GM23248 (cell line): ENCODE measurements around the gene NDUFS6. TPM values are rescaled to one million over a fixed set of nuclear protein-coding genes. Genes with fewer than 3 reads are reported as not detected.

Source experiments
- DNase-seq: peaks from one replicate; pipeline ENCODE4 v3.0.0-alpha.2; 2015
- H2AFZ ChIP-seq: fragments of 200-600 bp; sonication (generic); 2 replicates; pipeline ENCODE4 v1.6.1; 2016; ENCODE audit warnings: antibody characterized with exemption
- H3F3A ChIP-seq: fragments of 200-600 bp; sonication (generic); 2 replicates; pipeline ENCODE4 v1.6.1; 2016; ENCODE audit warnings: mild to moderate bottlenecking, antibody characterized with exemption, mixed run types; ENCODE audit not compliant: insufficient read depth
- H3K27ac ChIP-seq: fragments of 200-600 bp; sonication (generic); 2 replicates; pipeline ENCODE4 v1.5.1; 2016; ENCODE audit warnings: mild to moderate bottlenecking
- H3K27me3 ChIP-seq: fragments of 200-600 bp; sonication (generic); replicated peaks from 2 replicates; pipeline ENCODE4 v1.6.1; 2016; ENCODE audit warnings: mild to moderate bottlenecking; ENCODE audit not compliant: insufficient read depth
- H3K36me3 ChIP-seq: fragments of 200-600 bp; sonication (generic); 2 replicates; pipeline ENCODE4 v1.6.1; 2016; ENCODE audit warnings: low read depth, mild to moderate bottlenecking
- H3K4me1 ChIP-seq: fragments of 200-600 bp; sonication (generic); 2 replicates; pipeline ENCODE4 v1.6.1; 2016; ENCODE audit warnings: mild to moderate bottlenecking; ENCODE audit not compliant: insufficient read depth
- H3K4me2 ChIP-seq: fragments of 200-600 bp; sonication (generic); one replicate; pipeline ENCODE4 v1.6.1; 2016; ENCODE audit warnings: mild to moderate bottlenecking; ENCODE audit not compliant: unreplicated experiment
- H3K4me3 ChIP-seq: fragments of 200-600 bp; sonication (generic); 2 replicates; pipeline ENCODE4 v1.5.1; 2016; ENCODE audit warnings: mild to moderate bottlenecking
- H3K79me2 ChIP-seq: fragments of 200-600 bp; sonication (generic); 2 replicates; pipeline ENCODE4 v1.6.1; 2016; ENCODE audit warnings: mild to moderate bottlenecking; ENCODE audit not compliant: insufficient read depth
- H3K9ac ChIP-seq: fragments of 200-600 bp; sonication (generic); 2 replicates; pipeline ENCODE4 v1.6.1; 2016; ENCODE audit warnings: mild to moderate bottlenecking
- H3K9me2 ChIP-seq: fragments of 200-600 bp; sonication (generic); 2 replicates; pipeline ENCODE4 v1.6.1; 2016; ENCODE audit warnings: mixed run types, mild to moderate bottlenecking, moderate library complexity; ENCODE audit not compliant: insufficient read depth
- H3K9me3 ChIP-seq: fragments of 200-600 bp; sonication (generic); one replicate; pipeline ENCODE4 v1.6.1; 2017; ENCODE audit warnings: low read depth
- H4K20me1 ChIP-seq: fragments of 200-600 bp; sonication (generic); 2 replicates; pipeline ENCODE4 v1.6.0; 2016; ENCODE audit not compliant: insufficient read depth
- EZH2 ChIP-seq: fragments of 200-600 bp; sonication (generic); IDR thresholded peaks from 2 replicates; pipeline ENCODE4 v1.6.1; 2018; ENCODE audit warnings: antibody characterized with exemption, mild to moderate bottlenecking; ENCODE audit not compliant: insufficient read depth, poor library complexity, severe bottlenecking
- EZH2phosphoT487 ChIP-seq: fragments of 200-600 bp; sonication (generic); IDR thresholded peaks from 2 replicates; pipeline ENCODE4 v1.6.1; 2018; ENCODE audit warnings: antibody characterized with exemption, moderate library complexity, mild to moderate bottlenecking, low read depth; ENCODE audit not compliant: insufficient read depth
- WGBS, 2 experiments: methylation state at CpG; one replicate each; pipeline ENCODE4 v1.1.6; 2015 to 2017; ENCODE audit warnings: low lambda C conversion rate in 2 of 2, low coverage in 1 of 2; ENCODE audit errors: missing lambda C conversion rate in 2 of 2; 5-methylcytosine and 5-hydroxymethylcytosine counted together
- in situ Hi-C: fragments of 300-500 bp; cut with MboI; formaldehyde crosslinking; loops from 2 replicates; pipeline ENCODE4 v1.15.0; 2020
- polyA plus RNA-seq: library from polyadenylated mRNA; unstranded; fragments of >200 nt; fragmentation: Nextera tagmentation; extraction: Ambion mirVana; gene quantifications from 2 replicates; pipeline ENCODE4 v1.2.1, GENCODE V29; 2016
- total RNA-seq: library from RNA; depleted of rRNA; stranded (reverse); fragments of >200 nt; shearing (Covaris generic); gene quantifications from 2 replicates; pipeline ENCODE4 v1.2.3, GENCODE V29; 2014

Gene NDUFS6
- total and polyA plus RNA-seq, 2 experiments from 2014 or later = 39.6 to 106 TPM

- Histone ChIP-seq H3K27ac (no peak overlapping the region), H3K36me3 (peaks cover 15% of the 10 kb centered on the region), H3K9me3 (no peaks in the 10 kb centered on the region), H3K79me2 (peaks cover 87% of the 10 kb centered on the region), H2AFZ (no peak overlapping the region), H3K4me2 (no peak overlapping the region), H4K20me1 (no peaks in the 10 kb centered on the region), H3F3A (no peaks in the 10 kb centered on the region), H3K4me1 (no peaks in the 10 kb centered on the region), H3K4me3 (no peak overlapping the region), H3K9me2 (no peaks in the 10 kb centered on the region), H3K27me3 (no peaks in the 10 kb centered on the region), H3K9ac (no peak overlapping the region)
- in situ Hi-C loops = no loop called here
- DNase-seq = no peak
- WGBS, 2 experiments = 92 to 96% methylated on average over 24 to 32 of the region's 32 CpGs
- TF ChIP-seq EZH2 (no peak), EZH2phosphoT487 (no peak)
Observed at GRCh38 chr5:1809416-1810035, 8.3 kb downstream of the NDUFS6 start.

GRCh38 chr5:1810581-1811101, 9.4 kb downstream of the NDUFS6 start:
- Histone ChIP-seq H3K4me1 (no peaks in the 10 kb centered on the region), H3K27me3 (no peaks in the 10 kb centered on the region), H3K4me2 (no peak overlapping the region), H3K9me3 (no peaks in the 10 kb centered on the region), H4K20me1 (no peaks in the 10 kb centered on the region), H3F3A (no peaks in the 10 kb centered on the region), H3K9ac (no peak overlapping the region), H2AFZ (no peak overlapping the region), H3K4me3 (no peak overlapping the region), H3K79me2 (peaks cover 76% of the 10 kb centered on the region), H3K27ac (no peak overlapping the region), H3K9me2 (no peaks in the 10 kb centered on the region), H3K36me3 (peaks cover 17% of the 10 kb centered on the region)
- 94 to 98% methylated on average over 10 of the region's 10 CpGs for WGBS, 2 experiments
- TF ChIP-seq EZH2 = no peak
- no peak for TF ChIP-seq EZH2phosphoT487
- in situ Hi-C loops = no loop called here
- no peak for DNase-seq

- in situ Hi-C loops = no loop called here
- peaks cover 38% of the 10 kb centered on the region for H3K79me2 ChIP-seq
- H2AFZ ChIP-seq = no peak overlapping the region
- no peak overlapping the region for H3K9ac ChIP-seq
- H3K36me3 ChIP-seq = peaks cover 30% of the 10 kb centered on the region
- H3K4me3 ChIP-seq = no peak overlapping the region
- no peaks in the 10 kb centered on the region for H3K9me3 ChIP-seq
- WGBS, 2 experiments = 94% methylated on average over 30 of the region's 30 CpGs
- no peak for DNase-seq
- TF ChIP-seq EZH2 = no peak
- no peak for TF ChIP-seq EZH2phosphoT487
- no peak overlapping the region for H3K27ac ChIP-seq
- H3K9me2 ChIP-seq = no peaks in the 10 kb centered on the region
- no peaks in the 10 kb centered on the region for H3K27me3 ChIP-seq
- H3K4me2 ChIP-seq = no peak overlapping the region
- no peaks in the 10 kb centered on the region for H3F3A ChIP-seq
- H3K4me1 ChIP-seq = no peaks in the 10 kb centered on the region
- no peaks in the 10 kb centered on the region; the same call in 1 of the 2 replicates for H4K20me1 ChIP-seq
Observed at GRCh38 chr5:1814183-1815020, 13.2 kb downstream of the NDUFS6 start.

- WGBS, 2 experiments = 97 to 98% methylated on average over 18 of the region's 18 CpGs
- Histone ChIP-seq H3K9ac (no peak overlapping the region), H3F3A (no peaks in the 10 kb centered on the region), H3K9me2 (no peaks in the 10 kb centered on the region), H3K4me3 (no peak overlapping the region), H3K36me3 (peaks cover 30% of the 10 kb centered on the region), H3K79me2 (peaks cover 32% of the 10 kb centered on the region), H2AFZ (no peak overlapping the region), H3K27ac (no peak overlapping the region), H3K9me3 (no peaks in the 10 kb centered on the region), H3K27me3 (no peaks in the 10 kb centered on the region), H3K4me1 (no peaks in the 10 kb centered on the region), H4K20me1 (no peaks in the 10 kb centered on the region; the same call in 1 of the 2 replicates), H3K4me2 (no peak overlapping the region)
- no peak for DNase-seq
- no peak for TF ChIP-seq EZH2phosphoT487
- no peak for TF ChIP-seq EZH2
- in situ Hi-C loops = no loop called here
Observed at GRCh38 chr5:1815071-1815786, 14.0 kb downstream of the NDUFS6 start.
